ENCODE measurements around the gene TTC1. TPM values are rescaled to one million over a fixed set of nuclear protein-coding genes. Genes with fewer than 3 reads are reported as not detected.

The TTC1 gene
- total and polyA plus RNA-seq, 2 of the 8 experiments (the other 6 are each of a cell fraction or from before 2014, with no cell fraction given) = 25.1 to 63.9 TPM

DNA sequence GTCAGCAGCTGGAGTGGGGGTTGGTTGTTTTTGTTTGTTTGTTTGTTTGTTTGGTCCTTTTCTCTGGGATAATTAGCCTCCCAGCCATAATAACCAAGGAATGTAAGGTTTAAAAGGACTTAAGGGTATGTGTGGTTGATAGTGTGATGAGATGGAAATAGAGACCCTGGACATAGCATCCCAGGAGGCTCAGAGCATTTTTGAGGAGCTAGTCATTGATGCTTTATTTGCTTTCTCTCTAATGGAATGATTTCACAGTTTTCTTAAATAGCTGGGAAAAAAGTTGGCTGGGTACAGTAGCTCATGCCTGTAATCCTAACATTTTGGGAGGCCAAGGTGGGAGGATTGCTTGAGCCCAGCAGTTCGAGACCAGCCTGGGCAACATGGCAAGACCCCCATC is 45.1 kb downstream of the TTC1 start:
- Histone ChIP-seq H2BK15ac (ENCODE audit: low read length) (no peak overlapping the region), H3K9me3 (ENCODE audit: insufficient read depth in 2 of 2, low read depth in 1 of 2, low read length in 1 of 2) (no peaks in the 10 kb centered on the region), H2AK5ac (ENCODE audit: low read depth, low read length) (no peak overlapping the region), H3K56ac (replicated peaks; ENCODE audit: insufficient read length, low read depth, low read length) (no peak overlapping the region), H3K23me2 (ENCODE audit: low read depth, low read length) (no peaks in the 10 kb centered on the region), H4K91ac (replicated peaks; ENCODE audit: insufficient read length, low read length) (no peak overlapping the region), H3K79me2 (ENCODE audit: control insufficient read depth in 1 of 2, insufficient read depth in 2 of 2, low read length in 2 of 2) (no peaks in the 10 kb centered on the region), H2BK120ac (replicated peaks; ENCODE audit: low read depth, low read length) (no peak overlapping the region), H3K36me3 (ENCODE audit: control insufficient read depth in 2 of 4, insufficient read depth in 4 of 4, low read length in 3 of 4) (peaks cover 8 to 74% (median 35%) of the 10 kb centered on the region in 4 experiments), H2BK20ac (ENCODE audit: low read length) (no peak overlapping the region), H3K18ac (ENCODE audit: extremely low read depth, low read length) (no peak overlapping the region), H3K4me1 (replicated peaks in 1 of 4; ENCODE audit: control insufficient read depth in 3 of 4, insufficient read depth in 4 of 4, low read length in 3 of 4) (no peaks in the 10 kb centered on the region), H3K4me3 (ENCODE audit: extremely low read depth in 1 of 4, insufficient read depth in 2 of 4, low read depth in 3 of 4, low read length in 4 of 4) (no peak overlapping the region), H3K27ac (ENCODE audit: low read depth, low read length) (no peak overlapping the region), H3K4me2 (ENCODE audit: insufficient read depth in 1 of 2, low read depth in 2 of 2, low read length in 2 of 2) (no peak overlapping the region), H3K79me1 (ENCODE audit: low read depth, low read length) (no peaks in the 10 kb centered on the region), H3K23ac (ENCODE audit: insufficient read length) (no peak overlapping the region), H4K5ac (ENCODE audit: insufficient read length, low read depth, low read length) (no peak overlapping the region), H3K14ac (ENCODE audit: insufficient read length) (no peak overlapping the region), H4K20me1 (replicated peaks in 1 of 2; ENCODE audit: control insufficient read depth in 1 of 2, insufficient read depth in 2 of 2, low read length in 2 of 2) (no peaks in the 10 kb centered on the region), H2BK12ac (ENCODE audit: low read depth, low read length) (no peak overlapping the region), H3K27me3 (replicated peaks in 1 of 4; ENCODE audit: control insufficient read depth in 3 of 4, extremely low read depth in 1 of 4, insufficient read depth in 3 of 4, low read length in 3 of 4) (no peaks in the 10 kb centered on the region), H4K8ac (ENCODE audit: extremely low read depth, insufficient read depth, low read length) (no peak overlapping the region), H2AFZ (ENCODE audit: low read length) (no peak overlapping the region), H3K4ac (replicated peaks; ENCODE audit: insufficient read length, low read depth, low read length) (no peak overlapping the region), H2BK5ac (ENCODE audit: low read depth, low read length) (no peak overlapping the region), H3K9ac (replicated peaks in 1 of 4; ENCODE audit: extremely low read depth in 1 of 4, low read depth in 3 of 4, low read length in 3 of 4) (no peak overlapping the region)
- ChIA-PET CTCF (ENCODE audit: partially characterized antibody) (interaction anchor here (0.6 to 3.0 kb wide), 5 partner anchors 25 to 513 kb away, joined by 3 to 17 read pairs (median 3); no protein-coding TSS in a partner anchor), POLR2A (ENCODE audit: partially characterized antibody) (interaction anchor here (0.7 kb wide), 1 partner anchor 18 kb away, joined by 3 read pairs; no protein-coding TSS in a partner anchor)
- WGBS, 2 experiments (ENCODE audit: extremely low coverage in 1 of 2, insufficient coverage in 1 of 2, insufficient read length in 1 of 2, insufficient replicate concordance in 2 of 2, low coverage in 1 of 2, low lambda C conversion rate in 2 of 2, missing lambda C conversion rate in 1 of 2) = 95% methylated on average over 1 of the region's 1 CpG; no CpG with 5 or more reads in 1 of the 2 experiments
- no peak for FAIRE-seq
- no peak for DNase-seq (ENCODE audit: low read depth in 1 of 2, low spot score in 2 of 2)
- no peak for TF ChIP-seq JUND (IDR thresholded peaks at IDR 0.05; ENCODE audit: low read length)
- TF ChIP-seq TAF7 (optimal IDR thresholded peaks at IDR 0.05; ENCODE audit: borderline replicate concordance, low read depth, low read length) = no peak
- no peak for TF ChIP-seq BRCA1 (IDR thresholded peaks at IDR 0.05; ENCODE audit: low read depth, low read length)
- TF ChIP-seq RNF2 (IDR thresholded peaks at IDR 0.05; ENCODE audit: borderline replicate concordance, low read depth, low read length, missing control alignments, poor library complexity, severe bottlenecking) = no peak
- no peak for TF ChIP-seq EGR1 (IDR thresholded peaks at IDR 0.05; ENCODE audit: borderline replicate concordance, low read depth, low read length)
- no peak for TF ChIP-seq SAP30 (IDR thresholded peaks at IDR 0.05; ENCODE audit: insufficient read depth, insufficient replicate concordance, low read length)
- TF ChIP-seq, protein P1, sequence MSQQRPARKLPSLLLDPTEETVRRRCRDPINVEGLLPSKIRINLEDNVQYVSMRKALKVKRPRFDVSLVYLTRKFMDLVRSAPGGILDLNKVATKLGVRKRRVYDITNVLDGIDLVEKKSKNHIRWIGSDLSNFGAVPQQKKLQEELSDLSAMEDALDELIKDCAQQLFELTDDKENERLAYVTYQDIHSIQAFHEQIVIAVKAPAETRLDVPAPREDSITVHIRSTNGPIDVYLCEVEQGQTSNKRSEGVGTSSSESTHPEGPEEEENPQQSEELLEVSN (IDR thresholded peaks at IDR 0.05) = no peak
- TF ChIP-seq TBP (IDR thresholded peaks at IDR 0.05; ENCODE audit: low read depth, low read length) = no peak
- TF ChIP-seq CHD2 (IDR thresholded peaks at IDR 0.05; ENCODE audit: low read length) = no peak
- no peak for TF ChIP-seq HDAC2 (IDR thresholded peaks at IDR 0.05; ENCODE audit: borderline replicate concordance in 1 of 2, low read depth in 2 of 2, low read length in 2 of 2)
- TF ChIP-seq, protein P2, sequence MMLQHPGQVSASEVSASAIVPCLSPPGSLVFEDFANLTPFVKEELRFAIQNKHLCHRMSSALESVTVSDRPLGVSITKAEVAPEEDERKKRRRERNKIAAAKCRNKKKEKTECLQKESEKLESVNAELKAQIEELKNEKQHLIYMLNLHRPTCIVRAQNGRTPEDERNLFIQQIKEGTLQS (IDR thresholded peaks at IDR 0.05; ENCODE audit: insufficient read depth, low read depth, low read length) = no peak
- no peak for TF ChIP-seq SRF (IDR thresholded peaks at IDR 0.05; ENCODE audit: low read depth, low read length)

Data from H1 (cell line).